Endothelial cell of umbilical vein (primary cell): ENCODE results near the gene NCAPG2. TPM values are rescaled to one million over a fixed set of nuclear protein-coding genes. Genes with fewer than 3 reads are reported as not detected.

ENCODE experiments used
- BruUV-seq: library from RNA; stranded (reverse); fragments of 400-500 nt; replicated peaks from 2 replicates; lab custom pipeline; 2021; lab: Mats Ljungman, UMichigan
- CTCF ChIA-PET: fragments of 300-600, 350-600 bp; sonication (Branson Sonifier 250); formaldehyde crosslinking; loops from one replicate; lab custom pipeline; 2021; ENCODE audit warnings: antibody characterized with exemption, inconsistent platforms; lab: Charles Lee
- POLR2A ChIA-PET: fragments of 300-600, 350-600 bp; sonication (Branson Sonifier 250); formaldehyde crosslinking; loops from one replicate; lab custom pipeline; 2021; ENCODE audit warnings: antibody characterized with exemption, inconsistent platforms; lab: Charles Lee
- DNase-seq: peaks from one replicate; pipeline ENCODE4 v3.0.0-alpha.2; 2011; ENCODE audit warnings: low read depth, low spot score
- FAIRE-seq: peaks from 2 replicates; lab custom pipeline; 2011; peaks lifted over from hg19 to GRCh38; lab: Jason Lieb, UNC
- H2AFZ ChIP-seq: 2 replicates; pipeline ENCODE4 v1.6.0; 2012; ENCODE audit warnings: low read depth, low read length, control low read depth, inconsistent platforms
- H3K27ac ChIP-seq: 2 replicates; pipeline ENCODE4 v1.5.1; 2011; ENCODE audit warnings: low read depth, mild to moderate bottlenecking, control low read depth, low read length, moderate library complexity; ENCODE audit not compliant: insufficient read depth
- H3K27me3 ChIP-seq, 2 experiments: 2 replicates each; pipeline versions ENCODE4 v1.6.0 to v1.6.1; 2011; ENCODE audit warnings: low read length in 2 of 2, mixed read lengths in 1 of 2; ENCODE audit not compliant: control insufficient read depth in 2 of 2, insufficient read depth in 2 of 2
- H3K36me3 ChIP-seq, 2 experiments: 2 replicates in 1 of 2; 3 replicates in 1 of 2; pipeline ENCODE4 v1.5.1; 2011; ENCODE audit warnings: low read length in 2 of 2, mild to moderate bottlenecking in 1 of 2, moderate library complexity in 1 of 2; ENCODE audit not compliant: control insufficient read depth in 2 of 2, insufficient read depth in 2 of 2; ENCODE audit errors: extremely low read depth in 1 of 2
- H3K4me1 ChIP-seq: 3 replicates; pipeline ENCODE4 v1.5.1; 2011; ENCODE audit warnings: mild to moderate bottlenecking, low read length; ENCODE audit not compliant: control insufficient read depth, insufficient read depth; ENCODE audit errors: extremely low read depth
- H3K4me2 ChIP-seq: 2 replicates; pipeline ENCODE4 v1.6.1; 2011; ENCODE audit warnings: low read length, control low read depth, mixed read lengths; ENCODE audit not compliant: insufficient read depth
- H3K4me3 ChIP-seq, 3 experiments: fragments of 200-600 bp in 1 of 3; sonication (generic), shearing (Covaris generic) in 1 of 3; replicated peaks in 1 of 3; 2 replicates each; pipeline ENCODE4 v1.5.1; 2011 to 2016; ENCODE audit warnings: control low read depth in 3 of 3, low read length in 3 of 3, mild to moderate bottlenecking in 2 of 3, inconsistent platforms in 1 of 3, low read depth in 1 of 3, moderate library complexity in 1 of 3; ENCODE audit not compliant: insufficient read depth in 1 of 3
- H3K79me2 ChIP-seq: 2 replicates; pipeline ENCODE4 v1.6.0; 2012; ENCODE audit warnings: low read length, inconsistent platforms; ENCODE audit not compliant: control insufficient read depth, insufficient read depth
- H3K9ac ChIP-seq: replicated peaks from 2 replicates; pipeline ENCODE3; 2011; ENCODE audit warnings: low read length, control low read depth; ENCODE audit not compliant: insufficient read depth; ENCODE audit errors: extremely low read depth
- H3K9me1 ChIP-seq: replicated peaks from 3 replicates; pipeline ENCODE4 v1.6.0; 2011; ENCODE audit warnings: mild to moderate bottlenecking, low read length; ENCODE audit not compliant: control insufficient read depth, insufficient read depth; ENCODE audit errors: extremely low read depth
- H3K9me3 ChIP-seq: replicated peaks from 2 replicates; pipeline ENCODE4 v1.5.1; 2012; ENCODE audit warnings: low read length, inconsistent platforms; ENCODE audit not compliant: control insufficient read depth, insufficient read depth
- H4K20me1 ChIP-seq: replicated peaks from 2 replicates; pipeline ENCODE3; 2011; ENCODE audit warnings: mild to moderate bottlenecking, low read length; ENCODE audit not compliant: control insufficient read depth, insufficient read depth; ENCODE audit errors: extremely low read depth
- EZH2 ChIP-seq: IDR thresholded peaks from 2 replicates; pipeline ENCODE4 v1.6.1; 2012; ENCODE audit warnings: borderline replicate concordance, low read depth, mild to moderate bottlenecking, moderate library complexity, low read length, inconsistent platforms; ENCODE audit not compliant: severe bottlenecking
- FOS ChIP-seq: IDR thresholded peaks from 2 replicates; pipeline ENCODE4 v1.6.1; 2011; ENCODE audit warnings: mild to moderate bottlenecking, low read length, moderate library complexity, borderline replicate concordance; ENCODE audit not compliant: insufficient read depth
- GATA2 ChIP-seq: IDR thresholded peaks from 2 replicates; pipeline ENCODE4 v1.7.0; 2011; ENCODE audit warnings: low read depth, mild to moderate bottlenecking, moderate library complexity, mixed read lengths, low read length; ENCODE audit not compliant: insufficient read length, insufficient read depth
- JUN ChIP-seq: IDR thresholded peaks from 2 replicates; pipeline ENCODE4 v1.6.1; 2011; ENCODE audit warnings: borderline replicate concordance, low read depth; ENCODE audit not compliant: insufficient read length, insufficient read depth
- MYC ChIP-seq: IDR thresholded peaks from one replicate; pipeline ENCODE4 v1.6.1; 2011; ENCODE audit warnings: mild to moderate bottlenecking, low read depth, low read length
- POLR2A ChIP-seq: IDR thresholded peaks from 2 replicates; pipeline ENCODE4 v1.6.1; 2012; ENCODE audit warnings: low read depth, mild to moderate bottlenecking, control low read depth, low read length
- POLR2AphosphoS5 ChIP-seq: IDR thresholded peaks from 2 replicates; pipeline ENCODE4 v1.6.1; 2012; ENCODE audit warnings: low read depth, mild to moderate bottlenecking, control low read depth, low read length, moderate library complexity; ENCODE audit not compliant: insufficient read depth
- dilution Hi-C: fragments of 300-500 bp; cut with MboI; formaldehyde crosslinking; loops from one replicate; pipeline ENCODE4 v1.15.0; 2019; ENCODE audit warnings: low sequenced_read_pairs; ENCODE audit not compliant: extremely low pct_ligation_motif_present
- intact Hi-C: fragments of 100-400 bp; cut with micrococcal nuclease; formaldehyde crosslinking; loops from one replicate; pipeline ENCODE4 v1.10.0; 2022
- polyA plus RNA-seq, 4 experiments: library from polyadenylated mRNA; depleted of rRNA in 3 of 4; stranded (reverse) in 3 of 4; unstranded in 1 of 4; fragments of >200 nt; gene quantifications; 2 replicates each; pipeline versions ENCODE4 v1.2.1 to v1.2.3, GENCODE V29; 2011 to 2012; ENCODE audit warnings: missing spikeins in 1 of 4
- total RNA-seq: library from RNA; stranded (reverse); gene quantifications from 2 replicates; pipeline ENCODE4 v1.2.3, GENCODE V29; 2021
- TF ChIP-seq, protein P1 (sequence below), 2 donors: IDR thresholded peaks; 1 replicate in 1 of 2; 2 replicates in 1 of 2; pipeline ENCODE4 v1.5.1; 2011; ENCODE audit warnings: low read length in 2 of 2, mild to moderate bottlenecking in 2 of 2, moderate library complexity in 2 of 2, control low read depth in 1 of 2, inconsistent platforms in 1 of 2, low read depth in 1 of 2; ENCODE audit not compliant: insufficient read depth in 1 of 2; ENCODE audit errors: extremely low read depth in 1 of 2
- TF ChIP-seq, protein P2 (sequence below): IDR thresholded peaks from 2 replicates; pipeline ENCODE4 v1.6.1; 2011; ENCODE audit not compliant: insufficient read depth, insufficient read length

The NCAPG2 gene
- total and polyA plus RNA-seq, 2 donors (not counting 3 experiments of a cell fraction or from before 2014, with no cell fraction given), result 19.2 to 62.3 TPM

DNA sequence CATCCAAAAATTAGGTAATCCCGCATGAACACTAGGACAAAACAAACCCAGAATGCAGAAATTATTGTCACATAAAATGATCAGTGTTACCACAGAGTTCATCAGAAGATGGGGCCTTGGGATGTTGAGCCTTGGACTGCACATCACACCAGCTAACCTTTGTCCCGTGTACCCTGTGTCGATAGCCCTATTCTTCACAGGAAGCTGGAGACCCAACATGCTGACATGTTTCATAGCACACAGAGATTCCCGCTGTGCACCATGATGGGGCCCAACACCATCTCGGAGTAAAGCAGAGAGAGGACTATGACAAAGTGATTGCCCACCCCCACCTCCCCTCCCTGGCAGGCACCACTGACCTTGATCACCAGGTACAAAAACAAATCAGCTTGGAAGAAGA is 121.5 kb downstream of the NCAPG2 start:
- BruUV-seq, result no TSS peak
- H3K4me3 ChIP-seq, result no peak overlapping the region
- FAIRE-seq (no peak), DNase-seq (no peak)
- H3K27me3 ChIP-seq, result peaks cover 6 to 15% of the 10 kb centered on the region in 2 experiments
- dilution Hi-C loops, result no loop called here
- ChIA-PET CTCF (interaction anchor here (0.9 kb wide), 1 partner anchor 18 kb away, joined by 3 read pairs; no protein-coding TSS in a partner anchor), POLR2A (no interaction called here)
- H3K4me2 ChIP-seq, result no peak overlapping the region
- H3K9ac ChIP-seq, result no peak overlapping the region
- intact Hi-C loops, result no loop called here
- no peaks in the 10 kb centered on the region for H3K4me1 ChIP-seq
- TF ChIP-seq POLR2AphosphoS5 (no peak), EZH2 (no peak), FOS (no peak)
- no peaks in the 10 kb centered on the region for H3K9me1 ChIP-seq
- H3K79me2 ChIP-seq, result no peaks in the 10 kb centered on the region
- no peak overlapping the region for H2AFZ ChIP-seq
- H3K27ac ChIP-seq, result no peak overlapping the region
- no peaks in the 10 kb centered on the region for H3K36me3 ChIP-seq
- H3K9me3 ChIP-seq, result no peaks in the 10 kb centered on the region
- no peaks in the 10 kb centered on the region for H4K20me1 ChIP-seq

DNA sequence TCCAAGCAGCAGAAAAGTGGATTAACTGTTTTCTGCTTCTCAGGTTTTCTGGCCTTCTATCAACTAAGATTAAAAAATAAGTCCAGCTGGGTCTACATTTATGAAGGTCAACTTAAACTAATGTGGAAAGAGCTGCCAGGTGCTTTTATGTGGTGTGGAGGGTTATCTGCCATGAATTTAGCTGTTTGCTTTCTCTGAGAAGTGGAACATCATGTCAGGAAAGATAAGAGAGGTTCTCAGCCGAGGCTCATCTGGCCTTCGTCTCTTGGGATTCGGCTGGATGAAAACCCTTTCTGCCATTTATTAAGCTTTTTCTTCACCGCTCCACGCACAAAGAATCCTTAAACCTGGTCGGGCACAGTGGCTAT is 122.5 kb downstream of the NCAPG2 start:
- ChIA-PET CTCF (interaction anchor here (0.9 kb wide), 1 partner anchor 17 kb away, joined by 3 read pairs; no protein-coding TSS in a partner anchor), POLR2A (no interaction called here)
- H3K27me3 ChIP-seq, result peaks cover 6 to 13% of the 10 kb centered on the region in 2 experiments
- H3K79me2 ChIP-seq, result no peaks in the 10 kb centered on the region
- BruUV-seq, result no TSS peak
- no peak overlapping the region for H3K4me2 ChIP-seq
- no peak overlapping the region for H3K9ac ChIP-seq
- DNase-seq (no peak), FAIRE-seq (no peak)
- no peaks in the 10 kb centered on the region for H3K9me3 ChIP-seq
- H3K4me1 ChIP-seq, result no peaks in the 10 kb centered on the region
- no peaks in the 10 kb centered on the region for H3K36me3 ChIP-seq
- H3K9me1 ChIP-seq, result no peaks in the 10 kb centered on the region
- H2AFZ ChIP-seq, result no peak overlapping the region
- H3K27ac ChIP-seq, result no peak overlapping the region
- H4K20me1 ChIP-seq, result no peaks in the 10 kb centered on the region
- dilution Hi-C loops (no loop called here), intact Hi-C loops (no loop called here)
- no peak overlapping the region for H3K4me3 ChIP-seq
- no peak for TF ChIP-seq POLR2AphosphoS5
- no peak for TF ChIP-seq JUN
- no peak for TF ChIP-seq POLR2A
- no peak for TF ChIP-seq FOS
- no peak for TF ChIP-seq GATA2
- TF ChIP-seq MYC, result no peak
- TF ChIP-seq, protein P1, sequence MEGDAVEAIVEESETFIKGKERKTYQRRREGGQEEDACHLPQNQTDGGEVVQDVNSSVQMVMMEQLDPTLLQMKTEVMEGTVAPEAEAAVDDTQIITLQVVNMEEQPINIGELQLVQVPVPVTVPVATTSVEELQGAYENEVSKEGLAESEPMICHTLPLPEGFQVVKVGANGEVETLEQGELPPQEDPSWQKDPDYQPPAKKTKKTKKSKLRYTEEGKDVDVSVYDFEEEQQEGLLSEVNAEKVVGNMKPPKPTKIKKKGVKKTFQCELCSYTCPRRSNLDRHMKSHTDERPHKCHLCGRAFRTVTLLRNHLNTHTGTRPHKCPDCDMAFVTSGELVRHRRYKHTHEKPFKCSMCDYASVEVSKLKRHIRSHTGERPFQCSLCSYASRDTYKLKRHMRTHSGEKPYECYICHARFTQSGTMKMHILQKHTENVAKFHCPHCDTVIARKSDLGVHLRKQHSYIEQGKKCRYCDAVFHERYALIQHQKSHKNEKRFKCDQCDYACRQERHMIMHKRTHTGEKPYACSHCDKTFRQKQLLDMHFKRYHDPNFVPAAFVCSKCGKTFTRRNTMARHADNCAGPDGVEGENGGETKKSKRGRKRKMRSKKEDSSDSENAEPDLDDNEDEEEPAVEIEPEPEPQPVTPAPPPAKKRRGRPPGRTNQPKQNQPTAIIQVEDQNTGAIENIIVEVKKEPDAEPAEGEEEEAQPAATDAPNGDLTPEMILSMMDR (IDR thresholded peaks at IDR 0.05; ENCODE audit: extremely low read depth in 1 of 2, insufficient read depth in 1 of 2, low read depth in 1 of 2, low read length in 2 of 2), result no peak
- TF ChIP-seq, protein P2, sequence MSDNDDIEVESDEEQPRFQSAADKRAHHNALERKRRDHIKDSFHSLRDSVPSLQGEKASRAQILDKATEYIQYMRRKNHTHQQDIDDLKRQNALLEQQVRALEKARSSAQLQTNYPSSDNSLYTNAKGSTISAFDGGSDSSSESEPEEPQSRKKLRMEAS, result no peak
- TF ChIP-seq EZH2, result no peak
